ENCODE results near the gene TBKBP1. TPM values are rescaled to one million over a fixed set of nuclear protein-coding genes. Genes with fewer than 3 reads are reported as not detected.

Gene TBKBP1
- total and polyA plus RNA-seq, 9 of the 15 experiments (the other 6 are each of a cell fraction or from before 2014, with no cell fraction given) = 0.03 to 15.6 (median 6.8) TPM

DNA sequence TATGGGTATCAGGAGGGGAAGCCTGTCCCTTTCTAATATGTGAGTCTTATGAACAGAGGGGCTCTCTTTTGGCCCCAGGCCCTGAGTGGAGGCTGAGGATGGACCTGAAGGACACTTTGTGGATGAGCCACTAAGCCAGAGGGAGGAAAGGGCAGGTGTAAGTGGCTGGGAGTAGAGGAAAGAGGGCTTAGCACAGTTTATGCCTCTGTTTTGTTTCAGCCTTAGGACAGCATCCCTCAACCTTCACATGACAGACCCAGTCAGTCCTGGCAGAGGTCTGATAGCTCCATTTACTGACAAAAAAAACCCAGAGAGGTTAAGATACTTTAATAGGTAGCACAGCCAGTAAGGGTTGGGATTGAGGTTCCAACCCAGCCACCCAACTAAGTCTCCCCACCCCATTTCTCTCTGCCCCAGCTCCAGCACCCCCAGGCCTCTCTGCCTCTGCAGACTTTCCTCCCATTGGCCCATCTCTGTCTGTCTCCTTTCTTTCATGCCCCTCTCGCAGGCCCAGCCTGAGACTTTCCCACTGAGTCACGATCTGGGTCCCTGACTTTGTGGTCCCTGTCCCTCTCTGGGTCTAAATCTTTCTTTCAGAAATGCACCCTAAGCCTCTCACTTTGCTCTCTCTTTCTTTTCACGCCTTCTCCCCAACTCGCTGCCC is 34.4 kb downstream of the TBKBP1 start:
- no peak for ATAC-seq
- peaks cover 0 to 18% of the 10 kb centered on the region in 2 experiments; a peak in 2 of 5 replicates for H3K4me1 ChIP-seq (replicated peaks in 1 of 2; ENCODE audit: control insufficient read depth in 2 of 2, insufficient read depth in 2 of 2, low read length in 2 of 2)
- peaks cover 13% of the 10 kb centered on the region for H4K20me1 ChIP-seq (replicated peaks; ENCODE audit: control insufficient read depth, insufficient read depth, low read length)
- ChIA-PET CTCF (ENCODE audit: low intra/inter-chr PET ratio) (no interaction called here), POLR2A (interaction anchor here (2.6 kb wide), 1 partner anchor 13 kb away, joined by 7 read pairs; no protein-coding TSS in a partner anchor)
- no peaks in the 10 kb centered on the region for H3K36me3 ChIP-seq (ENCODE audit: control insufficient read depth, insufficient read depth, low read length)
- in situ Hi-C loops (cut with MboI) = no loop called here
- WGBS (ENCODE audit: insufficient coverage, low coverage, missing lambda C conversion rate) = 0% methylated on average over 4 of the region's 4 CpGs
- no peak overlapping the region for H3K4me2 ChIP-seq (ENCODE audit: insufficient read depth, low read length)
- BruUV-seq (replicated peaks) = no TSS peak
- no peaks in the 10 kb centered on the region for H3K9me1 ChIP-seq (ENCODE audit: control insufficient read depth, insufficient read depth, low read length)
- H3K27me3 ChIP-seq (ENCODE audit: control insufficient read depth in 2 of 2, insufficient read depth in 2 of 2, low read length in 2 of 2) = peaks cover 25 to 69% of the 10 kb centered on the region in 2 experiments
- no peak overlapping the region for H2AFZ ChIP-seq (ENCODE audit: low read depth, low read length)
- no peak overlapping the region for H3K4me3 ChIP-seq
- no peak overlapping the region for H3K27ac ChIP-seq (ENCODE audit: extremely low read depth, low read depth, low read length)
- H3K9ac ChIP-seq (ENCODE audit: insufficient read depth in 1 of 2, low read depth in 2 of 2, low read length in 2 of 2) = no peak overlapping the region
- no peak for FAIRE-seq
- TF ChIP-seq ZBTB26 (CRISPR knock-in tag; IDR thresholded peaks at IDR 0.05) (no peak), HMBOX1 (IDR thresholded peaks at IDR 0.05) (no peak), PHF21A (IDR thresholded peaks at IDR 0.05; ENCODE audit: borderline replicate concordance, low read depth) (no peak), GATAD2A (IDR thresholded peaks at IDR 0.05) (no peak), GTF2F1 (IDR thresholded peaks at IDR 0.05; ENCODE audit: low read depth, low read length) (no peak), YBX1 (IDR thresholded peaks at IDR 0.05) (no peak), ARID2 (IDR thresholded peaks at IDR 0.05) (no peak), POLR2B (IDR thresholded peaks at IDR 0.05; ENCODE audit: low read depth, partially characterized antibody) (no peak), FOSL1 (tag; conservative IDR thresholded peaks at IDR 0.05) (no peak), FOXK1 (CRISPR knock-in tag; IDR thresholded peaks at IDR 0.05; ENCODE audit: borderline replicate concordance) (no peak)
- TF ChIP-seq, protein P1, sequence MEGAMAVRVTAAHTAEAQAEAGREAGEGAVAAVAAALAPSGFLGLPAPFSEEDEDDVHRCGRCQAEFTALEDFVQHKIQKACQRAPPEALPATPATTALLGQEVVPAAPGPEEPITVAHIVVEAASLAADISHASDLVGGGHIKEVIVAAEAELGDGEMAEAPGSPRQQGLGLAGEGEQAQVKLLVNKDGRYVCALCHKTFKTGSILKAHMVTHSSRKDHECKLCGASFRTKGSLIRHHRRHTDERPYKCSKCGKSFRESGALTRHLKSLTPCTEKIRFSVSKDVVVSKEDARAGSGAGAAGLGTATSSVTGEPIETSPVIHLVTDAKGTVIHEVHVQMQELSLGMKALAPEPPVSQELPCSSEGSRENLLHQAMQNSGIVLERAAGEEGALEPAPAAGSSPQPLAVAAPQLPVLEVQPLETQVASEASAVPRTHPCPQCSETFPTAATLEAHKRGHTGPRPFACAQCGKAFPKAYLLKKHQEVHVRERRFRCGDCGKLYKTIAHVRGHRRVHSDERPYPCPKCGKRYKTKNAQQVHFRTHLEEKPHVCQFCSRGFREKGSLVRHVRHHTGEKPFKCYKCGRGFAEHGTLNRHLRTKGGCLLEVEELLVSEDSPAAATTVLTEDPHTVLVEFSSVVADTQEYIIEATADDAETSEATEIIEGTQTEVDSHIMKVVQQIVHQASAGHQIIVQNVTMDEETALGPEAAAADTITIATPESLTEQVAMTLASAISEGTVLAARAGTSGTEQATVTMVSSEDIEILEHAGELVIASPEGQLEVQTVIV (CRISPR knock-in tag; IDR thresholded peaks at IDR 0.05; ENCODE audit: borderline replicate concordance) = no peak
- TF ChIP-seq, protein P2, sequence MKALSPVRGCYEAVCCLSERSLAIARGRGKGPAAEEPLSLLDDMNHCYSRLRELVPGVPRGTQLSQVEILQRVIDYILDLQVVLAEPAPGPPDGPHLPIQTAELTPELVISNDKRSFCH (CRISPR knock-in tag; IDR thresholded peaks at IDR 0.05) = no peak
- TF ChIP-seq, protein P2 (tag; IDR thresholded peaks at IDR 0.05) = no peak
- H3K79me2 ChIP-seq (ENCODE audit: control insufficient read depth, insufficient read depth, low read length) = no peaks in the 10 kb centered on the region
- intact Hi-C loops (cut with micrococcal nuclease) = no loop called here
- no peak for DNase-seq (ENCODE audit: extremely low read depth in 1 of 4, low spot score in 3 of 4)
- H3K9me3 ChIP-seq (replicated peaks; ENCODE audit: control insufficient read depth, insufficient read depth, low read depth, low read length) = no peaks in the 10 kb centered on the region
